GM12878 (cell line): Measurements from ENCODE around the gene NHERF1. TPM values are rescaled to one million over a fixed set of nuclear protein-coding genes. Genes with fewer than 3 reads are reported as not detected.

Experiments
- ATAC-seq: fragments of 200-7000 bp; cut with Tn5 transposase; 3 replicates; pipeline ENCODE4 v1.9.1; 2020; ENCODE audit warnings: mild to moderate bottlenecking, moderate library complexity
- BruUV-seq: library from RNA; stranded (reverse); fragments of 400-500 nt; replicated peaks from 2 replicates; lab custom pipeline; 2021; lab: Mats Ljungman, UMichigan
- CTCF ChIA-PET: fragments of 300-600 bp; sonication (Branson Sonifier 250); formaldehyde crosslinking; extraction: SDS; loops from one replicate; lab custom pipeline; 2021; ENCODE audit warnings: inconsistent platforms; lab: Yijun Ruan, JAX
- POLR2A ChIA-PET: fragments of 350-600 bp; formaldehyde crosslinking; extraction: SDS; loops from one replicate; lab custom pipeline; 2021; ENCODE audit warnings: inconsistent platforms; lab: Charles Lee
- RAD21 ChIA-PET: fragments of 300-600 bp; sonication (Branson Sonifier 250); formaldehyde crosslinking; loops from one replicate; lab custom pipeline; 2023; ENCODE audit warnings: antibody characterized with exemption; ENCODE audit not compliant: unreplicated experiment; lab: Charles Lee
- SMC1A ChIA-PET: fragments of 300-600 bp; sonication (Branson Sonifier 250); formaldehyde crosslinking; loops from one replicate; lab custom pipeline; 2023; ENCODE audit not compliant: unreplicated experiment, uncharacterized antibody; lab: Charles Lee
- DNase-seq: peaks from one replicate; pipeline ENCODE4 v3.0.0-alpha.2; 2011; ENCODE audit warnings: low read depth, low spot score
- FAIRE-seq: peaks from 3 replicates; lab custom pipeline; 2011; peaks lifted over from hg19 to GRCh38; lab: Jason Lieb, UNC
- H2AFZ ChIP-seq: 2 replicates; pipeline ENCODE4 v1.6.0; 2011; ENCODE audit warnings: low read depth, low read length, control low read depth; ENCODE audit not compliant: control insufficient read depth
- H3K27ac ChIP-seq: 2 replicates; pipeline ENCODE4 v1.5.1; 2011; ENCODE audit warnings: control low read depth; ENCODE audit not compliant: control insufficient read depth, insufficient read depth
- H3K27me3 ChIP-seq, 2 experiments: replicated peaks in 1 of 2; 2 replicates each; pipeline versions ENCODE4 v1.6.0 to v1.6.1; 2011; ENCODE audit warnings: low read length in 1 of 2; ENCODE audit not compliant: control insufficient read depth in 2 of 2, insufficient read depth in 2 of 2
- H3K36me3 ChIP-seq, 2 experiments: 2 replicates each; pipeline ENCODE4 v1.5.1; 2011; ENCODE audit warnings: low read length in 1 of 2; ENCODE audit not compliant: control insufficient read depth in 2 of 2, insufficient read depth in 2 of 2
- H3K4me1 ChIP-seq: 2 replicates; pipeline ENCODE4 v1.6.1; 2011; ENCODE audit warnings: mild to moderate bottlenecking, low read length, moderate library complexity, mixed read lengths; ENCODE audit not compliant: control insufficient read depth, insufficient read depth
- H3K4me2 ChIP-seq: 2 replicates; pipeline ENCODE4 v1.6.0; 2011; ENCODE audit warnings: control low read depth; ENCODE audit not compliant: control insufficient read depth, insufficient read depth
- H3K4me3 ChIP-seq: fragments of 200-600 bp; sonication (generic); 2 replicates; pipeline ENCODE4 v1.5.1; 2016
- H3K79me2 ChIP-seq: 2 replicates; pipeline ENCODE4 v1.6.0; 2011; ENCODE audit warnings: low read length; ENCODE audit not compliant: control insufficient read depth, insufficient read depth
- H3K9ac ChIP-seq: 2 replicates; pipeline ENCODE4 v1.8.0; 2011; ENCODE audit warnings: low read length, control low read depth, mixed read lengths; ENCODE audit not compliant: control insufficient read depth, insufficient read depth
- H3K9me3 ChIP-seq: replicated peaks from 3 replicates; pipeline ENCODE4 v1.5.1; 2011; ENCODE audit warnings: mild to moderate bottlenecking, low read length; ENCODE audit not compliant: control insufficient read depth, insufficient read depth
- H4K20me1 ChIP-seq: 2 replicates; pipeline ENCODE4 v1.6.0; 2011; ENCODE audit not compliant: control insufficient read depth, insufficient read depth
- BCL11A ChIP-seq: IDR thresholded peaks from 2 replicates; pipeline ENCODE4 v1.6.1; 2011; ENCODE audit warnings: low read depth, low read length
- CBX3 ChIP-seq: fragments of 200-600 bp; sonication (generic); IDR thresholded peaks from 2 replicates; pipeline ENCODE4 v1.6.1; 2016; ENCODE audit warnings: low read depth, borderline replicate concordance
- EZH2 ChIP-seq: IDR thresholded peaks from 2 replicates; pipeline ENCODE4 v1.6.1; 2012; ENCODE audit warnings: low read depth, mild to moderate bottlenecking, control low read depth, inconsistent platforms, low read length, borderline replicate concordance; ENCODE audit not compliant: control insufficient read depth
- FOXK2 ChIP-seq: fragments of 450-650 bp; IDR thresholded peaks from 2 replicates; pipeline ENCODE4 v1.6.1; 2017; ENCODE audit warnings: mild to moderate bottlenecking, moderate library complexity
- IRF4 ChIP-seq: IDR thresholded peaks from 2 replicates; pipeline ENCODE4 v1.6.1; 2011; ENCODE audit warnings: low read depth, low read length
- NFXL1 ChIP-seq: fragments of 450-650 bp; IDR thresholded peaks from 2 replicates; pipeline ENCODE4 v1.6.1; 2017; ENCODE audit warnings: antibody characterized with exemption, mild to moderate bottlenecking, borderline replicate concordance
- NRF1 ChIP-seq: conservative IDR thresholded peaks from 2 replicates; pipeline ENCODE4 v1.6.1; 2011; ENCODE audit warnings: mild to moderate bottlenecking, low read depth, low read length, improper control_type of control experiment
- RELA ChIP-seq: fragments of 450-650 bp; IDR thresholded peaks from 2 replicates; pipeline ENCODE4 v1.8.0; 2014; ENCODE audit warnings: borderline replicate concordance; ENCODE audit not compliant: partially characterized antibody
- TCF12 ChIP-seq: IDR thresholded peaks from 2 replicates; pipeline ENCODE4 v1.6.1; 2011; ENCODE audit warnings: low read depth, mild to moderate bottlenecking, low read length
- YBX1 ChIP-seq: fragments of 450-650 bp; IDR thresholded peaks from 2 replicates; pipeline ENCODE4 v1.6.1; 2016; ENCODE audit warnings: antibody characterized with exemption
- ZBED1 ChIP-seq: IDR thresholded peaks from 2 replicates; pipeline ENCODE4 v1.6.1; 2016; ENCODE audit warnings: borderline replicate concordance
- WGBS: methylation state at CpG from one replicate; pipeline ENCODE4 v1.1.6; 2016; ENCODE audit warnings: low lambda C conversion rate; ENCODE audit not compliant: insufficient replicate concordance, insufficient coverage; ENCODE audit errors: missing lambda C conversion rate; 5-methylcytosine and 5-hydroxymethylcytosine counted together
- in situ Hi-C: fragments of 300-500 bp; cut with MboI; formaldehyde crosslinking; loops from 9 replicates; pipeline ENCODE4 v1.14.3; 2018; ENCODE audit warnings: mixed read lengths
- intact Hi-C: fragments of 100-400 bp; cut with micrococcal nuclease; formaldehyde crosslinking; loops from one replicate; pipeline ENCODE4 v1.14.2; 2022; ENCODE audit not compliant: unreplicated experiment
- polyA plus RNA-seq, 11 experiments: library from polyadenylated mRNA; depleted of rRNA in 4 of 11; unstranded in 6 of 11; stranded (reverse) in 5 of 11; fragments of >200 nt; fragmentation: Nextera tagmentation in 4 of 11; fragmentation: Illumina TruSeq in 1 of 11; extraction: Ambion mirVana in 4 of 11; extraction: Trizol in 1 of 11; gene quantifications; 1 replicate in 1 of 11; 2 replicates in 10 of 11; pipeline versions ENCODE4 v1.2.1 to v1.2.3, GENCODE V29; 2011 to 2016; ENCODE audit warnings: inconsistent platforms in 2 of 11, missing spikeins in 2 of 11, low read depth in 1 of 11
- total RNA-seq, 4 experiments: library from RNA; depleted of rRNA in 3 of 4; stranded (reverse); fragments of >200 nt in 3 of 4; fragmentation: Illumina TruSeq in 1 of 4; extraction: Trizol in 1 of 4; gene quantifications; 2 replicates each; pipeline versions ENCODE4 v1.2.1 to v1.2.3, GENCODE V29; 2013 to 2021
- TF ChIP-seq, protein P1 (sequence below): fragments of 450-650 bp; IDR thresholded peaks from 2 replicates; pipeline ENCODE4 v1.6.1; 2017; ENCODE audit warnings: low read depth, mild to moderate bottlenecking, moderate library complexity
- TF ChIP-seq, protein P2 (sequence below): fragments of 150-350 bp; IDR thresholded peaks from 2 replicates; pipeline ENCODE4 v1.6.1; 2016; ENCODE audit warnings: low read depth, low read length
- TF ChIP-seq, protein P3 (sequence below): IDR thresholded peaks from 2 replicates; pipeline ENCODE4 v1.6.1; 2011; ENCODE audit warnings: low read depth, mild to moderate bottlenecking, low read length, moderate library complexity, borderline replicate concordance; ENCODE audit errors: extremely low read depth
- TF ChIP-seq, protein P4 (sequence below): IDR thresholded peaks from 2 replicates; pipeline ENCODE4 v1.6.1; 2012; ENCODE audit warnings: mild to moderate bottlenecking, low read depth, low read length

Gene NHERF1
- total and polyA plus RNA-seq, 10 of the 15 experiments (the other 5 are each of a cell fraction or from before 2014, with no cell fraction given): 13.4 to 61.6 (median 39.0) TPM

DNA sequence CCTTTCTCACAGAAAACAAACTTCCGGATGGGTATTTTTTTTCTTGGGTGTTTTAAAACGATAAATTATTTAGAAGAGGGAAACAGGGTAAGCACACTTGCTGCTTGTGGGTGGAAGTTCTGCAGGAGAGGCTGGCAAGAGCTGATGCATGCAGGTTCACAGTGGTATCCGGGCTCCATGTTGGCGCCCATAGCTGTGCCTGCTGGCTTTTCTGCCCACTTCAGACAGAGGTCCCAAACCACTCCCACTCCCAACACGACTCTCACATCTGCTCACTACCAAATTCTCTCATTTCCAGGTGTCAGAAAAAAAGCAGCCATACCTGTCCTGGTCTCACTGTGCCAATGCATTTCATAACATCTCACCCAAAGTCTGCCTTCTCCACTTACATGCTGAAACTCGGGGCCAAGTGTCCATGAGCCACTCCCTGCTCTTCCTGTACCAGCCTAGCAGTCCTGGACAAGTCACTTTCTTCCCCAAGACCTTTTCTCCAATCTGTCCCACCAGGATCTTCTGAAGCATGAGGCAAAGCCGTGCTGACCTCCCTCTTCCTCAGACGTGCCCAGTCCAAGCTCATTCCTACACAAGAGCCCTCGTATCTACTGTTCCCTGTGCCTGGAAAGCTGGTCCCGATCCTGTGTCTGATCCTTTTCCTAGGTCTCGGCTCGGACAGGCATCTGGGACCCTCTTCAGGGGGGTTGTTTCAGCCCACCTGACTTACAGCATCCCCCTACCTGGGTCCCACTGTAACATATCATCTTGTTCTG, 37.2 kb upstream of the NHERF1 start:
- H3K9ac ChIP-seq: no peak overlapping the region
- no peaks in the 10 kb centered on the region for H3K79me2 ChIP-seq
- H3K9me3 ChIP-seq: no peaks in the 10 kb centered on the region
- intact Hi-C loops (no loop called here), in situ Hi-C loops (no loop called here)
- FAIRE-seq: no peak
- ChIA-PET POLR2A (no interaction called here), RAD21 (interaction anchor here (0.6 kb wide), 1 partner anchor 54 kb away, joined by 3 read pairs; no protein-coding TSS in a partner anchor), CTCF (interaction anchor here (0.6 to 1.0 kb wide), 2 partner anchors 48 to 54 kb away, joined by 3 read pairs; no protein-coding TSS in a partner anchor), SMC1A (interaction anchor here (1.3 kb wide), 1 partner anchor 10 kb away, joined by 3 read pairs; no protein-coding TSS in a partner anchor)
- no peak overlapping the region for H3K27ac ChIP-seq
- peaks cover 2 to 3% of the 10 kb centered on the region in 2 experiments; a peak in 1 of 4 replicates for H3K27me3 ChIP-seq
- ATAC-seq: no peak
- H3K4me1 ChIP-seq: peaks cover 3% of the 10 kb centered on the region
- WGBS: 18% methylated on average over 12 of the region's 12 CpGs
- H3K36me3 ChIP-seq: no peaks in the 10 kb centered on the region
- H4K20me1 ChIP-seq: no peaks in the 10 kb centered on the region
- no peak for DNase-seq
- no TSS peak for BruUV-seq
- H3K4me2 ChIP-seq: no peak overlapping the region
- H2AFZ ChIP-seq: no peak overlapping the region
- no peak overlapping the region for H3K4me3 ChIP-seq
- TF ChIP-seq CBX3 (no peak), IRF4 (no peak), NFXL1 (no peak), RELA (no peak), BCL11A (no peak), ZBED1 (no peak), FOXK2 (no peak), TCF12 (no peak), YBX1 (no peak), EZH2 (no peak), NRF1 (no peak)
- TF ChIP-seq, protein P1, sequence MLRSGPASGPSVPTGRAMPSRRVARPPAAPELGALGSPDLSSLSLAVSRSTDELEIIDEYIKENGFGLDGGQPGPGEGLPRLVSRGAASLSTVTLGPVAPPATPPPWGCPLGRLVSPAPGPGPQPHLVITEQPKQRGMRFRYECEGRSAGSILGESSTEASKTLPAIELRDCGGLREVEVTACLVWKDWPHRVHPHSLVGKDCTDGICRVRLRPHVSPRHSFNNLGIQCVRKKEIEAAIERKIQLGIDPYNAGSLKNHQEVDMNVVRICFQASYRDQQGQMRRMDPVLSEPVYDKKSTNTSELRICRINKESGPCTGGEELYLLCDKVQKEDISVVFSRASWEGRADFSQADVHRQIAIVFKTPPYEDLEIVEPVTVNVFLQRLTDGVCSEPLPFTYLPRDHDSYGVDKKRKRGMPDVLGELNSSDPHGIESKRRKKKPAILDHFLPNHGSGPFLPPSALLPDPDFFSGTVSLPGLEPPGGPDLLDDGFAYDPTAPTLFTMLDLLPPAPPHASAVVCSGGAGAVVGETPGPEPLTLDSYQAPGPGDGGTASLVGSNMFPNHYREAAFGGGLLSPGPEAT: no peak
- TF ChIP-seq, protein P2, sequence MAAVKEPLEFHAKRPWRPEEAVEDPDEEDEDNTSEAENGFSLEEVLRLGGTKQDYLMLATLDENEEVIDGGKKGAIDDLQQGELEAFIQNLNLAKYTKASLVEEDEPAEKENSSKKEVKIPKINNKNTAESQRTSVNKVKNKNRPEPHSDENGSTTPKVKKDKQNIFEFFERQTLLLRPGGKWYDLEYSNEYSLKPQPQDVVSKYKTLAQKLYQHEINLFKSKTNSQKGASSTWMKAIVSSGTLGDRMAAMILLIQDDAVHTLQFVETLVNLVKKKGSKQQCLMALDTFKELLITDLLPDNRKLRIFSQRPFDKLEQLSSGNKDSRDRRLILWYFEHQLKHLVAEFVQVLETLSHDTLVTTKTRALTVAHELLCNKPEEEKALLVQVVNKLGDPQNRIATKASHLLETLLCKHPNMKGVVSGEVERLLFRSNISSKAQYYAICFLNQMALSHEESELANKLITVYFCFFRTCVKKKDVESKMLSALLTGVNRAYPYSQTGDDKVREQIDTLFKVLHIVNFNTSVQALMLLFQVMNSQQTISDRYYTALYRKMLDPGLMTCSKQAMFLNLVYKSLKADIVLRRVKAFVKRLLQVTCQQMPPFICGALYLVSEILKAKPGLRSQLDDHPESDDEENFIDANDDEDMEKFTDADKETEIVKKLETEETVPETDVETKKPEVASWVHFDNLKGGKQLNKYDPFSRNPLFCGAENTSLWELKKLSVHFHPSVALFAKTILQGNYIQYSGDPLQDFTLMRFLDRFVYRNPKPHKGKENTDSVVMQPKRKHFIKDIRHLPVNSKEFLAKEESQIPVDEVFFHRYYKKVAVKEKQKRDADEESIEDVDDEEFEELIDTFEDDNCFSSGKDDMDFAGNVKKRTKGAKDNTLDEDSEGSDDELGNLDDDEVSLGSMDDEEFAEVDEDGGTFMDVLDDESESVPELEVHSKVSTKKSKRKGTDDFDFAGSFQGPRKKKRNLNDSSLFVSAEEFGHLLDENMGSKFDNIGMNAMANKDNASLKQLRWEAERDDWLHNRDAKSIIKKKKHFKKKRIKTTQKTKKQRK: no peak
- TF ChIP-seq, protein P3, sequence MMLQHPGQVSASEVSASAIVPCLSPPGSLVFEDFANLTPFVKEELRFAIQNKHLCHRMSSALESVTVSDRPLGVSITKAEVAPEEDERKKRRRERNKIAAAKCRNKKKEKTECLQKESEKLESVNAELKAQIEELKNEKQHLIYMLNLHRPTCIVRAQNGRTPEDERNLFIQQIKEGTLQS: no peak
- TF ChIP-seq, protein P4, sequence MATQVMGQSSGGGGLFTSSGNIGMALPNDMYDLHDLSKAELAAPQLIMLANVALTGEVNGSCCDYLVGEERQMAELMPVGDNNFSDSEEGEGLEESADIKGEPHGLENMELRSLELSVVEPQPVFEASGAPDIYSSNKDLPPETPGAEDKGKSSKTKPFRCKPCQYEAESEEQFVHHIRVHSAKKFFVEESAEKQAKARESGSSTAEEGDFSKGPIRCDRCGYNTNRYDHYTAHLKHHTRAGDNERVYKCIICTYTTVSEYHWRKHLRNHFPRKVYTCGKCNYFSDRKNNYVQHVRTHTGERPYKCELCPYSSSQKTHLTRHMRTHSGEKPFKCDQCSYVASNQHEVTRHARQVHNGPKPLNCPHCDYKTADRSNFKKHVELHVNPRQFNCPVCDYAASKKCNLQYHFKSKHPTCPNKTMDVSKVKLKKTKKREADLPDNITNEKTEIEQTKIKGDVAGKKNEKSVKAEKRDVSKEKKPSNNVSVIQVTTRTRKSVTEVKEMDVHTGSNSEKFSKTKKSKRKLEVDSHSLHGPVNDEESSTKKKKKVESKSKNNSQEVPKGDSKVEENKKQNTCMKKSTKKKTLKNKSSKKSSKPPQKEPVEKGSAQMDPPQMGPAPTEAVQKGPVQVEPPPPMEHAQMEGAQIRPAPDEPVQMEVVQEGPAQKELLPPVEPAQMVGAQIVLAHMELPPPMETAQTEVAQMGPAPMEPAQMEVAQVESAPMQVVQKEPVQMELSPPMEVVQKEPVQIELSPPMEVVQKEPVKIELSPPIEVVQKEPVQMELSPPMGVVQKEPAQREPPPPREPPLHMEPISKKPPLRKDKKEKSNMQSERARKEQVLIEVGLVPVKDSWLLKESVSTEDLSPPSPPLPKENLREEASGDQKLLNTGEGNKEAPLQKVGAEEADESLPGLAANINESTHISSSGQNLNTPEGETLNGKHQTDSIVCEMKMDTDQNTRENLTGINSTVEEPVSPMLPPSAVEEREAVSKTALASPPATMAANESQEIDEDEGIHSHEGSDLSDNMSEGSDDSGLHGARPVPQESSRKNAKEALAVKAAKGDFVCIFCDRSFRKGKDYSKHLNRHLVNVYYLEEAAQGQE: no peak
